NCI-H446 treated with DMSO at 0.1 percent for 48 hours (cell line): ENCODE measurements around the gene ASTN2.

ENCODE experiments used
- DNase-seq: peaks from one replicate; lab custom pipeline; 2025; lab: John Stamatoyannopoulos, UW

The ASTN2 gene

DNA sequence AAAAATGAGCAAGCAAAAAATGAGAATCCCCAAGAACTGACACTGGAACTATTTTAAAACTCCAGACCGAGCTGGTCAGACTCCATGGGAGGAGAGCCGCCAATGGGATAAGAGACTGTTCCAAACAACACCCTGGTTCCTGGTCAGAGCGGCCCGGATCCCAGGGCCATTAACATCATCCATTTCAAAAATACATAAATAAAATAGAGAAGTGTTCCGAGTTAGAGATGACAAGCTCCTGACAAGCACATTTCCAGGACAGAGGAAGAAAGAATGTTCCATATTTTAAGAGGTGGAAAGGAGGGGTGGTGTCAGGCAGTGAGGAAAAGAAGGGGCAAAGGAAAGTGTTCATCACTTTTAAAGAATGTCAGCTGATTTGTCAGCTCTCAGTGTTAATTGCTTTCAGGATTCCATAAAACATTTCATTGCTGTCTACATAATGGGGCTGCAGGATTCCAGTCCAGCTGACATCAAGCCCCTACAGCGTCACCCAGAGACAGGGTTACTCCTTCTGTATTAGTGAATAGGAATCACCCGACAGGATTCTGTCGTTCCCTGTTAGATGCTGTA is 930.3 kb downstream of the ASTN2 start:
- DNase-seq, result no peak

GRCh38 chr9:116483622-116484491 is 931.0 kb downstream of the ASTN2 start:
- DNase-seq, result no peak

DNA sequence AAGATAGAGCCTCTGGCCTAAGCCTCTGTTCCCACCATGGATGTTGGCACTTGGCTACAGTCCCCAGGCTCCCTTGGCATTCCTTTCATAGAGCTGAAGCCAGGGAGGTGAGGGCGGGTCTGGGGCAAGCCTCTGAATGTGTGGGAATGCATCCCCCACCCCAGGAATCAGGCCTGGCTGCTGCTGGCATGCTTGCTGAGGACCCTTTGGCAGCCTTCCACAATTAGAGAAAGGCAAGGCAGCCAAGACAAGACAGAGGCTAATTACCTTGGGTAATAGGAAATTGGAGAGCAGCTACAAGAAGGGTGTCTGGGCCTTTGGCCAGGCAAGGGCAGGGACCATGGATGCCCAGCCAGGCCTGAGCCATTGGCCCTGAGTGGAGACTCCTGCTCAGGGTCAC is 932.1 kb downstream of the ASTN2 start:
- peak; percentile 74 for DNase-seq

GRCh38 chr9:116480700-116481099 is 934.2 kb downstream of the ASTN2 start:
- DNase-seq, result no peak

GRCh38 chr9:116479967-116480366 is 934.9 kb downstream of the ASTN2 start:
- no peak for DNase-seq

DNA sequence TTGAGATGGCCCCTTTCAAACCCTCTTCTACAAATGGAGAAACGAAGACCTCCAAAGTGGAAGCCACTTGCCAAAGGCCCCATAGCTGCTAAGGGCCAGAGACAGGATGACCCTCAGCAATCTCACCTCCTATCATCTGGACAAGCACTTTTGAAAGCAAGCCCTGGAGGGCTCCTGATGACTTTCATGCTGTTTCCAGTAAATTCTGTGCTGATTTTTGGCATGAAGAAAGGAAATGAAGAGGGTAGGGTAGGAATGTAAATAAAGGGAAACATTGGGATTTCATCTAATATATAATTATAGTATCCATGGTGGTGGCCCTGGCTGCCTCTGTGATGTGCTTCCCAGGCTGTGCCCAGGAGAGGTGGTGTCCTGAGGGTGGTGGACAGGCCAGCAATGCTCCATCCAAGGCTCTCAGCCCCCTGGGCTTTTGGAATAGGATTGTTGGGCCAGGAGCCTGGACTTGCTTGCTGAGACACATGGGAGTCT is 935.8 kb downstream of the ASTN2 start:
- DNase-seq, result no peak

- no peak for DNase-seq
Measured at GRCh38 chr9:116477584-116478141, 937.2 kb downstream of the ASTN2 start.

- no peak for DNase-seq
Measured at GRCh38 chr9:116476935-116477381, 937.9 kb downstream of the ASTN2 start.

DNA sequence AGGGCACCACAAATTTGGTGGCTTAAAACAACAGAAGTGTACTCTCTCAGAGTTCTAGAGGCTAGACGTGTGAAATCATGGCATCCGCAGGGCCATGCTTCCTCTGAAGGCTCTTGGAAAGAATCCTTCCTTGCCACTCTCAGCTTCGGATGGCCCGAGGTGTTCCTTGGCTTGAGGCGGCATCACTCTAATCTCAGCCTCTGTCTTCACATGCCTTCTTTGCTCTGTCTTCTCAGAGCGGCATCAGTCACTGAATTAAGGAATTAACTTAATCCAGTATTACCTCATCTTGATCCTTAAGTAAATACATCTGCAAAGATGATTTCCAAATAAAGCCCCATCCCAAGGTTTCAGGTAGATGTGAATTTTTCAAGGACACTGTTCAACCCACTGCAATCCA is 938.9 kb downstream of the ASTN2 start:
- DNase-seq, result no peak

DNA sequence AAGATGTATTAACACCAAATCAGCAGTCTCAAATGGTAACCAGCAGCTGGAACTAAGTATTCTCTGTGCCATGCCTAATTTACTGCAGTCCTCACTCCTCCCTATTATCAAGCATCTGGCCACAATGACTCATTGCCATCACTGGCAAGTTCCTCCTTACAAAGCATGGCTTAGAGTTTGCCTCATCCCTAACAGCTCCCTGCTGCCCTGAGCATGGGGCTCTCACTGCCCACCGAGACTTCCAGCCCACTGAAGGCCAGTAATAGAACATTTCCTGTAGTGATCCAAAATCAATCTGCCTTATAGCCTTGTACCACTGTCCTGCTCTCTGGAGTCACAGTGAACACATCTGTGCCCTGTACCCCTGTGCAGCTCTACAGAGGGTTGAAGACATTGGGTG is 939.7 kb downstream of the ASTN2 start:
- DNase-seq, result no peak

DNA sequence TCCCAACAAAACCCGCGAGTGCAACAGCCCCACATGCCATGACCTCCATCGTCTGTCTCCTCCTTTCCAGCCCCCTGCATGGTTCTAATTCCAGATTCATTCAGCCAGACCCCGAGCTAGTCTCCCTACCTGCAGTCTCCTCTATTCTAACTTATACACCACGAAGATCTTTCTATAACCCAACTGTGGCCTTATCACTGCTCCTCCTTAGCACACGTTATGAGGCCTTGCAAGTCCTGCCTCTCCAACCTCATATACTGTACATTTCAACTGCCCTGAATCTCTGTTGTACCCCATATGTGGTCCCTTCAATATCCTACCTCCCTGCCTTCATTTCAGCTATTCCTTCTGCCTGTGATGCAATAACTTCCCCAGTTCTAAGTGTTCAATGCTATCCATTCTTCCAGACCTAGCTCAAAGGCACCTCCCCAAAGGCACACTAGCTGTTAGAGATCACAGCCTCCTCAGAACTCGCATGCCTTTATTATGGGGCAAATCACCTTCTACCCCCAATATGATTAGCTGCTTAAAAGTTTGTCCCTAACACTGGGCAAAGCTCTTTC is 942.8 kb downstream of the ASTN2 start:
- DNase-seq, result no peak

DNA sequence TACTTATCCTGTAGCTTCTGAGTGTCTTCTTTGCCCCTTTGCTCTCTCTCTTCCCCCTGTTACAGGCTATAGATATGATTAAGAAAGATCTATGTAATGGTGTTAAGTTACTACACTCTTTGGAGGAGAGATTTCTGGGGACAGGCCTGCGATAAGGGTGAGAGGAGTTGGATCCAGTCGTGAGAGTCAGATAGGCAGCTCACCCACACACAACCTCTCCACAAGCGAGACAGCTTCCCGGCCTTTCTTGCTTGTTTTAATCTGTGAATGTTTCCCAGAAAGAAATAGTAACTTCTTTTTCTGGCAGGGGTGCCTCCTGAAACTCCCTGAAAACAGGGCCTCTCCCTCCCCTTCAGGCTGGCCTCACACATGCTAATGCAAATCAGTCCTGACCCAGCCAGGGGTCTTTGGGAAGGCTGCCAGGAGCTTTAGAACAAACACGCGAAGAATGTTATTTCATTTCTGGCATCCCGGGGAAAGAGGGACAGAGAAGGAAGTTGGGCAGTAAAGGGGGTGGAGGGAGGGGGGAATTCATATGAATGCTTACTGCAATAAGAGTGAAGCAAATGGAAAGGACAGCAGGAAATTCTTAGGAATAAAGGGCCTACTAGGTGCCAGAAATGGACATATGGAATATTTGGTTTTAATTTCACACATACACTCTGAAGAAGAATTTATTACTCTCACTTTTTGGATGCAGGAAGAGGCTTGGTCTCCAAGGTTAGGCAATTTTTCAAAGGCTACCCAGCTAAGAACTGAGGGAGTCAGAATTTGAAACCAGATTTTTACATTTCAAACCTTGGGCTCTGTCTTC is 943.6 kb downstream of the ASTN2 start:
- DNase-seq, result no peak

- DNase-seq, result no peak
Measured at GRCh38 chr9:116468793-116469527, 945.9 kb downstream of the ASTN2 start.

- DNase-seq, result no peak
Measured at GRCh38 chr9:116468369-116468768, 946.5 kb downstream of the ASTN2 start.

GRCh38 chr9:116467740-116468351 is 947.0 kb downstream of the ASTN2 start:
- no peak for DNase-seq

DNA sequence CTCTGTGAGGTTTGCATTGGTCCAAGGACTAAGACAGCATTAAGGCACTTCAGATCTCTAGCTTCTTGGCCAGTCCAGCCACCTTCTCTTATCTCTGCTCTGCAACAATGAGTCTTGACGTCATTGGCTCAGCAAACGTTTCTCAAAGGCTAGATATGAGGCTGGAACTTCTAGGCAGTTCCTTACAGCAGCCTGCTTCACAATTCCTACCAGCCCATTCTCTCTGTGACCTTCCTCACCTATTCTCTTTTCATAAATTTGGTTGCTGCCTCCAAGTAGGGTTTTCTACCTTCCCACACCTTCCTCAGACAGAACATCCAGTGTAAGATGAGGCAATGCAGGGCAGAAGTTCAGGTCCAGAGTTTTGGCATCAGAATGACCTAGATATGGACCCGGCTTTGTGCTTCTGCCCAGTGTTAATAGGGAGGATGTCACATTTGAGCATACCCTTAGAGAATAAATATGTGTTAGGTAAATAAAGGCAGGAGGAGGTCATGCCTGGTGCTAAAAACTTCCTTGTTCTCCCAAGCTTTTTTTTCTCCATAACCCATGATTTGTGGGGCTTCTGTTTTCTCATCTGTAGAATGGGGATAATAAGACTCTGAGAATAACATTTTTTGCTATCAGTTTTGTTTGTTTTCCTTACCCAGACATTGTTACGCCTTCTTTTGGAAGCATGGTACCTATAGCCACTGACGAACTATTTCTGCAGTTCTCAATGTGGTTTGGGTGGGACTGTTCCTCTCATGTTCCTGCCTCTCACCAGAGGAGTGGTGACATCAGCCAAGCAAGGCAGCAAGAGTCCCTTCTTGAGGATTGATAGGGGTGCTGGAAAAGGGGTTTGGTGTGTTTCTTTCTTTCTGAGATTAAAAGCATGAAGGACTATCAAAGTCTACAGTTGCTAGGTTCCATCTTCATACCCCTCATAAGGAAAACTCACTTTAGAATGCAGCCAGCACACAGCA is 948.3 kb downstream of the ASTN2 start:
- DNase-seq, result no peak

- DNase-seq, result no peak
Measured at GRCh38 chr9:116465576-116466270, 949.1 kb downstream of the ASTN2 start.

- no peak for DNase-seq
Measured at GRCh38 chr9:116464987-116465571, 949.8 kb downstream of the ASTN2 start.

- no peak for DNase-seq
Measured at GRCh38 chr9:116464423-116464822, 950.4 kb downstream of the ASTN2 start.
